H1 (cell line): ENCODE data around the gene PSPC1. TPM values are rescaled to one million over a fixed set of nuclear protein-coding genes. Genes with fewer than 3 reads are reported as not detected.

Experiments
- ATF3 ChIP-seq: IDR thresholded peaks from 2 replicates; pipeline ENCODE4 v1.6.1; 2011; ENCODE audit warnings: low read depth, mild to moderate bottlenecking, low read length; ENCODE audit not compliant: insufficient read depth
- PHF8 ChIP-seq: fragments of 200-600 bp; sonication (generic); conservative IDR thresholded peaks from 2 replicates; pipeline ENCODE4 v1.7.1; 2012; ENCODE audit warnings: low read depth, mild to moderate bottlenecking, inconsistent platforms, low read length, moderate library complexity
- SIRT6 ChIP-seq: IDR thresholded peaks from one replicate; pipeline ENCODE4 v1.7.1; 2012; ENCODE audit warnings: low read length, inconsistent platforms
- YY1 ChIP-seq: IDR thresholded peaks from 2 replicates; pipeline ENCODE4 v1.6.1; 2011; ENCODE audit warnings: low read depth, mild to moderate bottlenecking, low read length
- polyA plus RNA-seq, 7 experiments: library from polyadenylated mRNA; depleted of rRNA in 3 of 7; stranded (reverse) in 5 of 7; unstranded in 2 of 7; fragments of >200 nt in 5 of 7; fragments of 200-250 nt in 2 of 7; gene quantifications; 1 replicate in 5 of 7; 2 replicates in 1 of 7; 4 replicates in 1 of 7; pipeline versions ENCODE4 v1.2.1 to v1.2.3, GENCODE V29; 2011 to 2013; ENCODE audit warnings: missing spikeins in 2 of 7, mixed read lengths in 2 of 7
- total RNA-seq: library from RNA; stranded (reverse); fragmentation: NEBNext Ultra II Directional; extraction: Animal tissue kit (Norgen Biotek cat#: 25700); gene quantifications from 2 replicates; pipeline ENCODE4 v1.2.1, GENCODE V29; 2021

PSPC1 gene
- total and polyA plus RNA-seq, 2 of the 8 experiments (the other 6 are each of a cell fraction or from before 2014, with no cell fraction given): 53.4 to 97.4 TPM

- TF ChIP-seq YY1 (no peak), SIRT6 (no peak), ATF3 (no peak), PHF8 (no peak)
- TF ChIP-seq, all 59 proteins: peak for 0
Measured at GRCh38 chr13:19674898-19675297, 107.8 kb downstream of the PSPC1 start (continued).
